HG03520 (cell line): ENCODE results near the gene SPATA4.

Experiments used
- ATAC-seq: cut with Tn5 transposase; IDR thresholded peaks from one replicate; pipeline ENCODE4 v1.9.1; 2021; ENCODE audit warnings: mild to moderate bottlenecking, moderate library complexity; ENCODE audit not compliant: unreplicated experiment

SPATA4 gene

DNA sequence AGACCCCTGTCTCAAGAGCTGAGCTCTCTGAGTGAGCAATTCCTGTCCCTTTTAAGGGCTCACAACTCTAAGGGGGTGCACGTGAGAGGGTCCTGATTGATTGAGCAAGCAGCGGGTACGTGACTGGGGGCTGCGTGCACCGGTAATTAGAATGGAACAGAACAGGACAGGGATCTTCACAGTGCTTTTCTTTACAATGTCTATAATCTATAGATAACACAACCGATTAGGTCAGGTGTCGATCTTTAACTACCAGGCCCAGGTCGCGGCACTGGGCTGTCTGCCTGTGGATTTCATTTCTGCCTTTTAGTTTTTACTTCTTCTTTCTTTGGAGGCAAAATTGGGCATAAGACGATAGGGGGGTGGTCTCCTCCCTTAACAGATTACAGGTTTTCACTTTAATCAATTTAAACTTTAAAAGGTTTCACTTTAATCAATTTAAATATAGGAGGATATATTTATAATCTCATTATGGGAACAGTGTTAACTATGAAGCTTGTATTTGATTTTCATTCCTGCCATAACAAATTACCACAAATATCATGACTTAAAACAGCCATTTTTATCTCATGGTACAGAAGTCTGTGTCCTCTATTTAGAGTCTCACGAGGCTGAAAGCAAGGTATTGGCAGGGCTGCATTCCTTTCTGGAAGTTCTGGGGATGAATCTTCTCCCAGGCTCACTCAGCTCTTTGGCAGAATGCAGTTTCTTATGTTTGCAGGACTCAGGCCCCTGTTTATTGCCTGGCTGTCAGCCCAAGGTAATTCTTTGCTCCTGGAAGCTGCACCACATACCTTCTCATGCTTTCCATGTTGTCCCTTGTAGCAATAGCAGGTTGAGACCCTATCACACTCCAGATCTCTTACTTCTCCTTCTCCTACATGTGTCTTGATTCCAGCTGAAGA is 5.2 kb downstream of the SPATA4 start:
- no peak for ATAC-seq

- no peak for ATAC-seq
Measured at GRCh38 chr4:176188654-176189053, 6.7 kb downstream of the SPATA4 start.

DNA sequence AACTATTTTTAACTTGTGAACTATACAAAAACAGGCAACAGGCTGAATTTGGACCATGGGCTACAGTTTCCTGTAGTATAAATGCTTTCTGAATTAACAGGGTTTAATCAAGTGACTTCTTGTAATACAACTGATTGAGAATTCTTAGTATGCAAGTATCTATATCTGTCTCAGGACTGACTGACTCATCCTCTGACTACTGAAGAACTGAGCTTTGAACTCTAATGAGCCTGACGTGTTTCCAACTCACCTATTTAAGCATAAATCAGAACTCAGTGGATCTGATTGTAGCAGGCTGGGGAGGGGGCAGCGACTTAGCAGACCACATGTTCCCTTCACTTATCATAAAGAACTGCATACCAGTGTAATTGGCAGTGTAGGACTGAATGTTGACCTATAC is 7.8 kb downstream of the SPATA4 start:
- ATAC-seq = no peak

- no peak for ATAC-seq
Measured at GRCh38 chr4:176186671-176187395, 8.6 kb downstream of the SPATA4 start.

DNA sequence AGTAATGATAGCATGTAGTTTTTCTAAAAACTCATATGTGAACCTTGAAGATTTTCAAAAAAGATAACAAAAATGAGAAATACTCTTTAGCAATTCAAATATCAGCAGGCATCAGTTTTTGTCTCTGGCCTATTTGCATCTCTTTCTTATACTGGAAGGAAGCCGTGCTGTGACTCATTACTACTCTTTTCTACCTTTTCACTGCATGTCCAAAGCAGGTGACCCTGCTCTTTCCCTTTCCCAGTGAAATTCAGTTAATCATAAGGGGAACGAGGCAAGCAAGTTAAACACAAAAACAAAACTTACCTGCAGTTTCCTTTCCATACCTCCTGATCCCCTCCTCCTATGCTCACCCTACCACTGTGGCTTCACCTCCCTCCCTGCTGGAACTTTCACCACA is 9.3 kb downstream of the SPATA4 start:
- ATAC-seq = no peak

DNA sequence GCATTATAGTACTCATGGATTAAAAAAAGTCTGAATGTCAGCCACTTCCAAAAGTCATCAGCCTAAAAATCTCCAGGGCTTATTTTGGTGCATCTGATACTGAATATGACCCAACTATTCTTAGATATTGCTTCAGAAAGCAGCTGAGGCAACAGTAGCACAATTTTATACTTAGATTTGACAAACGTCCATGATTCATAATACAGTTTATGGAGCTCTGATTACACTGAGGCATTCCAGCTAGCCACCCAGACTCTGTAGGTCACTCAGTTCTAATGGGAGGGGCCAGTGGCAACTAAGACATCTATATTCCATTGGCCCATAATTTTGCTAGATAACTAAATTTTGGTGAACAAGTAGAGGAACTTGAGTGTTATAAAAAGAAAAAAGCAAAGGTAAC is 10.3 kb downstream of the SPATA4 start:
- no peak for ATAC-seq

DNA sequence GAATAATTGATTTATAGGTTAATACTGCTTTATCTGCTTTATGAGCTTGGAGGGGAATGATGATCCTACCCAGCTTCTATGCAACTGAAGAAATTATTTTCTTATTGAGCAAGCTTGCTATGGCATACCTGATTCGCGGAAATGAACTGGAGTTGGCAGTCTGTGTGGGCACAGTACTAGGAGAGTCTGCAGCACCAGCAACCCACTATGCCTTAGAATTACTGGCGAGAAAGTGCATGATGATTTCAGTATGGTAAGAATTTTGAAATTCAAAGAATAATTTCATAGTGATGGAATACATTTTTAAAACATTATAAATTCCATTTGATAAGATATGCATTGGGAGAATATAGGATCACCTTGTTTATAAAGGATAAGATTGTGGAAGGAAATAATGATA is 32.3 kb downstream of the SPATA4 start:
- ATAC-seq = no peak

DNA sequence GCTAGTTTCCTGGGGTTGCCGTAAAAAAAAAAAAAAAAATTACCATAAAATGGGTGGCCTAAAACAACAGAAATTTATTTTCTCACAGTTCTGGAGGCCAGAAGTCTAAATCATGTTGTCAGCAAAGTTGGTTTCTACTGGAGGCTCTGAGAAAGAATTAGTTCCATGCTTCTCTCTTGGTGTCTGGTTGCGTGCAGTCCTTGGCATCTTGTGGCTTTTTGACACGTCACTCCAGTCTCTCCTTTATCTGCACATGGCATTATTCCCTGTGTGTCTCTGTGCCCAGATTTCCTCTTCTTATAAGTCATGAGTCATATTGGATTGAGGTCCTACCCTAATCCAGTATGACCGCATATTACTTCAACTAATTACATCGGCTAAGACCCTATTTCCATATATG is 38.7 kb downstream of the SPATA4 start:
- ATAC-seq = no peak

- ATAC-seq = no peak
Measured at GRCh38 chr4:176153124-176153523, 42.3 kb downstream of the SPATA4 start.

DNA sequence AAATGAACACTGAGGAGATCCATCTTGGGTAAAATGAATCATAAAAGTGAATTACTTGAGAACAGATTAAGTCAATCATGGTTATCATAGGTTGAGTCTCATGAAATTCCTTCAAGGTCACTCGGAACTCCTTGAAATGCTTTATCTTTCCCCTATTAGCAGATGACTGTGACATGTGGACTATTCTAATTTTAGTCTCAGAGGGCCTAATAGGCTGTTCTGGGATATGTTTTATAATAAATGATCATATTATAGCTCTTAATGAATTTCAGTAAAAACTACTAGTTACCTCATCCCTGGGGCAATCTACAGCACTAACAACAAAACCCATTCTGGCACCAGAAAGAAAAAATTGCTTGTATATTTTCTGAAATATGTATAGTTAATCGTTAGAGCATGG is 44.7 kb downstream of the SPATA4 start:
- no peak for ATAC-seq

DNA sequence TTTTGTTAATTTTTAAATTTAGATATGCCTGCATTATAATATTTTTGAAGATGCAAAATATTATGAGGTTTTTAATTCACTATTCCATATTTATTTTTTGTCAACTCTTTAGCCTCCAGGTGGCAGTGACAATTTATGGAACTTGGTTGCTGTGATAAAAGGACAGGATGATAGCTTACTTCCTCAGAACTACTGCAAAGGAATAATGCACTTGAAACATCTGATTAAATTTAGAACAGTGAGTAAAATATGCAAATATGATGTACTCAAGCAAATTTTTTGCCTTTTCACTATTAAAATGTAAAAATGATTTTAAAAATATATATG is 45.1 kb downstream of the SPATA4 start:
- ATAC-seq = no peak

DNA sequence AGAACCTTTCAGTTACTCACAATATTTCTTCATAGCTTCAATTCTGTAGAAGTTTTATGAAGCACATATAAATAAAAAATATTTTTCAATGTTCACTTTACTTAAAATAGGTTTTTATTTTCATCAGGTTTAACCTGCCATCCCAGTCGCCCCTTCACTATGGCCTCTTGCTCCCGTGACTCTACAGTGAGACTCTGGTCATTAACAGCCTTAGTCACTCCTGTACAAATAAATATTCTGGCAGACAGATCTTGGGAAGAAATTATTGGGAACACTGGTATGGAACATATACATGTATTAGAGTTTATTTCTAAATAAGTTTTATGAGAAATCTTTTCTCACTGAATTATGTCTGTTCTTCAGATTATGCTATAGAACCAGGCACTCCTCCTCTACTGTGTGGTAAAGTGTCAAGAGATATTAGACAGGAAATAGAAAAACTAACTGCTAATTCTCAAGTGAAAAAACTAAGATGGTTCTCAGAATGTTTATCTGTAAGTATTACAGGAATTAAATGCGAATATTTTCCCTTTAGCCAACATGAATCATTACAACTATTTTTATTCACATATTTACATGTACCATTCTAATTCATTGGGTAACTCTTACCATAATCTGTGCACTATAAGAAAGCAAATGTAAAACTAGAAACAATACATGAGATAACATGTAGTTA is 45.6 kb downstream of the SPATA4 start:
- ATAC-seq = no peak

DNA sequence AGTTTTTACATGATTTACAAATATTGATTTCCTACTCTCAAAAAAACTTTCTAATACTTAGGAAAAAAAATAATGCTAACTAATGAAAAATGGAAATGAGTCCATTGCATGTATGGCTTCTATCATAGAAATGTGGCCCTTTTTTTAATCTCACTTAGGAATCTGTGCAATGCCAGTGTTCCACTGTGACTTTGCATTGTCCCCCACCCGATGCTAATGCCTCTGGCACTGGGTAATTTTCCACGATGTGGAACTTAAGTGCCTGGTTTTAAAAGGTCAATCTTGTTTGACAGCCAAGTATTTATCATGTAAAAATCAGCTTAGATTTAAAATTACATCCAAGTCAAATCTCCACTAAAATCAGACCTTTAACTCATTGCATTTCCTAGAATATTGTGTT is 53.1 kb downstream of the SPATA4 start:
- ATAC-seq = no peak

- no peak for ATAC-seq
Measured at GRCh38 chr4:176139518-176139917, 55.9 kb downstream of the SPATA4 start.

GRCh38 chr4:176137631-176138030 is 57.8 kb downstream of the SPATA4 start:
- no peak for ATAC-seq

DNA sequence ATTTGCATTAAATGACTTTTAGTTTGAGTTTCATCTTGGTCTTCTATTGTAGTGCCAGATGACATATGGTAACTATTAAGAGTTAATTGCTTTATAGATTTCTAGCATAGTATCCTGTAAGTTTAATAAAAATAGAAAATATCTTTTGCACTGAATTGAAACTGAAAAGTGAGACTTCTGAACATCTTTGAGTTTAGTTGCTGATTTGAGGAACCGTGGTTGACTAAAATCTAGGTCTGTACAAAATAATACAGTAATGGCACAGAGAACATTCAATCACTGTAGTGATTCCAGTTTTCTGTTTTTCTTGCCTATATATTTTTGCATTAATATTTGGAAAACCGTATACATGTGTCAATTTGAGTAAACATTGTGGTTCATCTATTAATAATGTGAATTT is 60.7 kb downstream of the SPATA4 start:
- no peak for ATAC-seq
